ENCODE measurements around the gene AKTIP.

The AKTIP gene

GRCh38 chr16:53476867-53477266, 26.1 kb downstream of the AKTIP start:
- DNase-seq = no peak

- no peak for DNase-seq
Observed at GRCh38 chr16:53465606-53466280, 37.3 kb downstream of the AKTIP start.

GRCh38 chr16:53458635-53459034, 44.4 kb downstream of the AKTIP start:
- DNase-seq = no peak

- no peak for DNase-seq
Observed at GRCh38 chr16:53457670-53458069, 45.3 kb downstream of the AKTIP start.

- no peak for DNase-seq
Observed at GRCh38 chr16:53456625-53457024, 46.4 kb downstream of the AKTIP start.

- DNase-seq = no peak
Observed at GRCh38 chr16:53453928-53454327, 49.1 kb downstream of the AKTIP start.

GRCh38 chr16:53449816-53450517, 53.0 kb downstream of the AKTIP start:
- no peak for DNase-seq

- DNase-seq = no peak
Observed at GRCh38 chr16:53446090-53446489, 56.9 kb downstream of the AKTIP start.

- DNase-seq = no peak
Observed at GRCh38 chr16:53445534-53445933, 57.5 kb downstream of the AKTIP start.
